Activated CD8-positive, alpha-beta memory T cell treated with anti-CD3 and anti-CD28 coated beads, Interleukin-2, amount 50 U/mL, for 1 hour (primary cell): ENCODE measurements around the gene GPD2.
"Not testable (repeated sequence)": the region's sequence is repeated elsewhere in the genome, so short reads cannot be mapped to it uniquely, and the experiment has no call there.

Source experiments
- DNase-seq: peaks from one replicate; pipeline ENCODE4 v3.0.0-alpha.2; 2020; ENCODE audit errors: extremely low read depth

The GPD2 gene

DNA sequence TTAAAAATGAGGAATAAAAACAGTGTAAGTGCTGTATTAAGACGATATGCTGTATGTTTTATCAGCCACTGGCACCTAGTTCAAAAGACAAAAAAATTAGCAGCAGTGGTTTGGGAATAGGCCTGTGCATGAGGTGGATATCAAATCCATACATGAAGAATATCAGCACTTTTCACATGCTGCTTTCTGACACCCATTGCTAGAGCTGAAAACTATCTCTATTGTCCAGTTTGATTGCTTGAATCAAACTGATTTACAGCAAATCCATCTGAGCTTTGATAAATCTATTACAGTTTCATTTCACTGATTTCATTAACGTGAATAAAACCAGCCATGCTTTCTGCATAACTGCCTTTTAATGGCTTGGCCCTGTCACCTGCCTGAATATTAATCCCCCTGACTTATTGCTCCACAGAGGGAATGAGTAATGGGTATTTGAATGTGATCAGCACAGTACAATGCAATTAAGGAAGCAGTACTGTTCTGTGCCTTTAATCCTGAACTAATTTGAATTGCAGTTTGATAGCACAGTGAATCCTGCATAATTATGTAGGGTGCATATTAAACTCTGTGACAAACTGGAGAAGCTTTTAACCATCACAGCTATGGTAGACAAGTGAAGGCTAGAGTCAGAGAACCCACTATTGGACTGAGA, 154.0 kb downstream of the GPD2 start:
- no peak for DNase-seq

DNA sequence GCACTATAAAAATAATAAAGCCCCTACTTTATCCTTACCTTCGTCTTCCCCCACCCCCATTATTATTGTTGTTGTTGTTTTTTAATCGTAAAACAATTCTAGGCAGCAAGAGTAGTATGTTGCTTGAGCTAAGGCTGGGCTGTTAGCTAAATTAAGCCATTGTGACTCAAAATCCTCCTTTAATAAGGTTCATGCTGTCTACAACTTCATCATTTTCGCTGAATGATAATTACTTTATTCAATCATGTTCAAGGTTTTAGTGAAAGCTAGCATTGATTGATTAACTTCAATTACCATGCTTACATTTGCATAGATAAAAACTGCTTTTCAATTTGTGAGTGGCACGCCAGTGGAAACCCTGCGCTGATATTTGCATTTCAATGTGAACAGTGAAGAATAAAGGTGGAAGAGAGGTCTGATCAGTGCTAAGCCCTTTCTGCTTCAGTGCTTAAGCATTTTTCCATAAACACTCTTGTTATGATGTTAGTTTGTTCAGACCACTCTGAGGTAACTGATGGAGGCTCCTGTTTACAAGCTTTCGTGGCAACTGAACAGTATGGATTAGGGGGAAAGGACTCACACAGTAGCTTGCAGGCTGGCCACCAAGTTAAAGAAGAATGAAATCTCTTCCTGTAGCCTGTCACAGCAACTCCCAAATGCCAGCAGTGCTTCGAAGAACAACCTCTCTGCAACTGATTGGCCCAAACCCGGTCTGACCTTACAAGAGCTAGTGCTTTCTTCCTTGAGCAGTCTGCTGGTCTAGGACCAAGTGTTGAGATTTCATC, 156.8 kb downstream of the GPD2 start:
- DNase-seq: no peak

DNA sequence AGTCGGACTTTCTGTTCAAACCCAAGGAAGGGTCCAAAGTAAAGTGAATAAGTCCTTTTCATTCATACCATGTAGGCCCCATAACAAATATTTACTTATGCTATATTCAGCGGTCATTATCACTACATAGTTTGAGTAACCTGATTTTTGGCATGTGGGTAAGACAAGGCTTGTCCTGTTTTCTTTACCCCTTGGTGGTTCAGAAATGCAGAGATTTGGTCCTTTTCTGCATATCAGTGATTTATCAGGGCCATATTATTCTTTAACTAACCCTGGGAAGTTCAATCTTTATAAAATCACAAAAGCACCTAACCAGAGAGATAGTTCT, 157.4 kb downstream of the GPD2 start:
- no peak for DNase-seq

DNA sequence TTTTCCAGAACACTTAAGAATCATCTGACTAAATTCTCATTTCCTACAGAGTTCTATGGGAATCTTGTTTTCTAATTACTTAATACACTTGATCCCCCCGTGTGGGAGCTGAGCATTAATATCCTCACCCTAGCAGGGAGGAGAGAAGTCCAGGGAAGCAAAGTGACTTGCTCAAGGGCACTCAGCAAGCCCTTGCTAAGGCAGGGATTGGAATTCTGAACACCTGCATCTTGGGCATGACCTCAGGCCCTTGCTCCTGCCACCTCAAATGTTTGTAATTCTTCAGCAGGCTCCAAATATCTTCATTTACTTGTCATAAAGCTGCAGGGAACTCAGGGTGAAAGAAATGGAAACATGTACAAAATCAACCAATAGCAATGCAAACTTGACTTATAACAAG, 162.4 kb downstream of the GPD2 start:
- no peak for DNase-seq

DNA sequence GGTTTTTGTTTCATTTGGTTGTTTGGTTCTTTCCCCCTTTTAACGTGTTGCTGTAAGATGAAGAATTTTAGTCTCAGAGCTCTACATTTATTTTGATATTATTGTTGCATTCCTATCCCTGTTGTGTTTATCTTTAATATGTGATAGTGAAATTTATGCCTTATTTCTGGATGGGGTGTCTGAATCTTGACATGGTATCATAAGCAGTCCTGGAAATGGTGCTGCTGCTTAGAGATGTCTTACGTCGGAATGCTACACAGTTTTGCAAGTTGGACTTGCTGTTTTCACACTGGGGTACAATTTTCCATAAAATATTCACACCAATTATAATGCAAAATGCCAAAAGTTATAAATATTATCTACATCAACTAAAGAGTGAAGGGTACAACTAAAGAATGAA, 164.0 kb downstream of the GPD2 start:
- no peak for DNase-seq

DNA sequence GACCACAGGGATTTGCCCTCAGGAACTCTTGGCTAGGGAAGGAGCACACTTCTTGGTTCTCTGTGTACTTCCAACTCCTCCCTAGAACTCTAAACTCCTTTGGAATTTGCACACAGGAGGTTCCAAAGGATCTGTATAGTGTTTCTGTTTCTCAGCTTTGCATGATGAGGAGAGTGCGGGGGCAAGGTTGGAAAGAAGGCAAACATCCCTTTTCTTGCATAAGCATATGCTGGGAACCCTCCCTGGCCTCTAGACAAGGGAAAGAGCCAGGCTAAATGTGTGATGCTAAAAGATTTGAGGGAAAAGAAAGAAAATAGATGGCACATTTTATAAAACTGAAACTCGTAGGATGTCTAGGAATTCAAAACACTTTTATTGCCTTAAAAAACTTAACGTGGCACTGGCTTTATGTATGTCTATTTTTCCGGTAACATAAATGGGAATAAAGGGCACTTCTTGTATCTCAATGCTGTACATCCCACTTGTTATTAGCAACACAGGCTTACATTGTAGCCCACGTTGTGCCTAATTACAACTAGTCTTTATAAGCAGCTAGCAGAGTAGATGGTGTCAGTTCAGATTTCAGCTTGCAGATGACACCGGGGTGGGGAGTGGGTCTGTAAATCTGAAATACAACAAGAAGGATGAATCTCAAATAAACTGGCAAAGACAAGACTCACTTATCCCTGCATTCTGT, 165.8 kb downstream of the GPD2 start:
- no peak for DNase-seq

DNA sequence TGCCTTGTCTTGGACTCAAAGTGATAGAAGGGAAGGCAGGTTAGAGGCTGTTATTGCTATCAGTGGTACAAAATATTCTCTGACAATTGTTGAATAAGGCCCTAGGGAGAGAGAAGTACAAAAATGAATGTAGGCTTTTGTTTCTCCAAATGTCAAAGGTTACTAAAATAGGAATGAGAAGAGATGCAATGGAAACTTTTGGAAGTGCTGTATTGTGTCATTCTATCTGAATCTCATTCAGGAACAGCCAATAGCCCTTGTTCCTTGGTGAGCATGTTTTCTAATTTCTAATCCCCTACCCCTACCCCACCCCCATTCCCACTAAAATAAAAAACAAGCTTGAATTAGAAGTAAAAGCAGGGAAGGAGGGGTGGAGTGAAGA, 166.4 kb downstream of the GPD2 start:
- no peak for DNase-seq

DNA sequence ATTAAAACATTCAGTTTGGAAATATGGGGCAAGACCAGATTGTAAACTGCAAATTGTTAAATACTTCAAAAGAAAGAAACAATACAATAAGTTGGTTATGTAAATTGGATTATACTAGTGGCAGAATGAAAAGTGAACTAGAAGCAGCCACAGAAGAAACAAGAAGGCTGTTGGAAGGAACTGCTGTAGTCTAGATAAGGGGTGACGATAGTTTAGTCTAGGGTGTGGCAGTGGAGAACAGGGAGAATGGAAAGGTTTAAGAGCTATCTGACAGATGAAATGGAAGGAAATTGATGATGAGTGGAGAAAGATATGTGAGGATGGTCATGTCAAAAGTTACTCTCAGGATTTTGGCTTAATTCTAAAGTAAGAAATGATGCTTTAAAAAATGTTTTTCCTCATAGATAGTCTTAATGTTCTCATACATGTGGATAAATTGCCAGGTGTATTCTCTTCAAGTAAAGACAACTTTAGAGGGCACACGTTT, 179.7 kb downstream of the GPD2 start:
- DNase-seq: no peak

DNA sequence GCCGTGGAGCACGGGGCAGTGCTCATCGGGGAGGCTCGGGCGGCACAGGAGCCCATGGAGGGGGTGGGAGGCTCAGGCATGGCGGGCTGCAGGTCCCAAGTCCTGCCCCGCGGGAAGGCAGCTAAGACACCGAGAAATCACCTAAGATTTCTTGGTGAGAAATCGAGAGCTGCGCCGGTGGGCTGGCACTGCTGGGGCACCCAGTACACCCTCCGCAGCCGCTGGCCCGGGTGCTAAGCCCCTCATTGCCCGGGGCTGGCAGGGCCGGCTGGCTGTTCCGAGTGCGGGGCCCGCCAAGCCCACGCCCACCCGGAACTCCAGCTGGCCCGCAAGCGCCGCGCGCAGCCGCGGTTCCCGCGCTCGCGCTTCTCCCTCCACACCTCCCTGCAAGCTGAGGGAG, 181.9 kb downstream of the GPD2 start:
- not testable (repeated sequence) for DNase-seq

DNA sequence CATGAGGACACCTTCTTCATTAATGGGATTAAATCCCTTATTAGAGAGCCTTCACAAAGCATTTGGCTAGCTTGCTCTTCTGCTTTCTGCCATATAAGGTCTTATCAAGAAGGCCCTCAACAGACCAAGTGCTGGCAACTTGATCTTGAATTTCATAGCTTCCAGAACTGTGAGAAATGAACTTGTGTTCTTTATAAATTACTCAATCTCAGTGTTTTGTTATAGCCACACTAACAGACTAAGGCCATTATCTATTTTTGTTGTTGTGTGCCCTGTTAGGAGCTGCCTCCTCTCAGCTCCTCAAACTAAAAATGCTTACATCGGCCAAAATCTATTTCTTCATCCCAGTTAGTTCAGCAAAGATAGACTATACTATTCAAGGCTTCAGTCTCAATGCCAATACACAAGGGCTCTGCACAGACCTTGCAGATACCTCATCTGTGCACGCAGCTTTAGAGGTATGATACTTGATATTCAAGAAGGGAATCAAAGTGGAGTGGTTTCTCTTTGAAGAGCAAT, 182.9 kb downstream of the GPD2 start:
- DNase-seq: no peak

DNA sequence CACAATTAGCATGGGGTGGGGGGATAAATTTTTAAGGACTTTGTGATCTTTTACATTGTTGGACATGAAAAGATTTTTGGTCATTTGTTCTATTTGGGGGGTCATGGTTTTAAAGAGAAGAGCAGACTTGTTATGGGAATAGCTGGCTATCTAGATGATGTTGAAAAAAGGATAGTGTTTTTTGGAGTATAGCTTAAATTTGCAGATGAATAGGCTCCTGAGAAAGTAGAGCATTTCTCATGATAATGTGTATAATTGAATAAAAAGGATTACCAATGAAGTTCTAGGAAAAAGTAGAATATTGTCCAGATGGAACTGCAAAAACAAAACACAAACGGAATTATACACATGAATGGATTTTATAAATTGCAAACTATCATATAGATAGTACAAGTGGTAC, 186.3 kb downstream of the GPD2 start:
- no peak for DNase-seq

DNA sequence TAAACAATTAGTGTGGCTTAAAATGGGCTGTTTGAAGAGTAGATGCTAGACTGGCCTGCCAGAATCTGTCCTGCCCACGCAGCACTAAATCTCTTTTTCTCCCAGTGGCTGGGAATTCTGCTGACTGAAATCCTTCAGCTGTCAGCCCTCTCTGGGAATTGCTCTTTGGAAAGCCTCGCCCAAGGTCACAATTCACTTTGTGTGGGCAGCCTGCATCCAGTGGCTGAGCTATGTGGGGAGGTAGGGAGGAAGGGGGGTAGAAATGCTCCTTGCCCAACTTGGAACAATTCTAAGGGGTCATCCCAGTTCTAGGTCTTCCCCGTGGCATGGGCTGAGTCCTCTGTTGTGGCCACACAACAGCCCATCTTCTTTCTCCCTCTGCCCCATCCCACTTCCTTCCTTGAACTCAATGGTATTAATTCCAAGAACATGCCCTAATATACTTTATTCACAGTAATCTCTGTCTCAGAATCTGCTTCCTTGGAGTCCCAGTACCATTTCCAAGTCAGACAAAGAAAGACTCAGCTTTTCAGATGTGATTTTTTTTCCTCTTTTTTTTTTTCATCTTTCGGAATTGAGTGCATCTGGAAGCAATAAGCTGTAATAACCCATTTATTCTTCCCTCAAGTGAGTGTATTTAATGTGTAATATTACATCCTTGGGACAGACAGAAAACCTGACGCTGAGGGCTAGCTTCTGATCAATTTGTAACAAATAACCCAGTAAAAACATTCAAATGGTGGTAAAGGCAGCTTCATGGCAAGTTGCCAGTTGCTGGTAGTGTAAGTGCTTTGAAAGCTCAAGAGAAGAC, 189.4 kb downstream of the GPD2 start:
- no peak for DNase-seq

DNA sequence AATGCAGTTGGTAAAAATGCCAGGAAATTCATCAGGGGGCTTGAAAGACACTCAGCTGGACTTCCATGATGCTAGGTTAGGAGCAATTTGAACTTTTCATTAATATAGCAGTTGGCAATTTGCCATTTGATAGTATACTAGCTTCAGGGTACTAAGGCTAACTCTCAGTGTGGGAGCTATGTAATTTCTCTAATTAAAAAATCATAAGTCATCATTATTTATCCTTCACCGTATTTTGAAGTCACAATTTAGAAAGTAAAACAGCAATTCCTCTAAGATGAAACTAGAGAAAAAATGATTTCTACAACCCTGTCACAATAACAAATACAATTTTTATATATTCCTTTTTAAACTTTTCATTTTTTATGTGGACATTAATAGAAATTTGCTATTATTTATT, 190.8 kb downstream of the GPD2 start:
- no peak for DNase-seq

DNA sequence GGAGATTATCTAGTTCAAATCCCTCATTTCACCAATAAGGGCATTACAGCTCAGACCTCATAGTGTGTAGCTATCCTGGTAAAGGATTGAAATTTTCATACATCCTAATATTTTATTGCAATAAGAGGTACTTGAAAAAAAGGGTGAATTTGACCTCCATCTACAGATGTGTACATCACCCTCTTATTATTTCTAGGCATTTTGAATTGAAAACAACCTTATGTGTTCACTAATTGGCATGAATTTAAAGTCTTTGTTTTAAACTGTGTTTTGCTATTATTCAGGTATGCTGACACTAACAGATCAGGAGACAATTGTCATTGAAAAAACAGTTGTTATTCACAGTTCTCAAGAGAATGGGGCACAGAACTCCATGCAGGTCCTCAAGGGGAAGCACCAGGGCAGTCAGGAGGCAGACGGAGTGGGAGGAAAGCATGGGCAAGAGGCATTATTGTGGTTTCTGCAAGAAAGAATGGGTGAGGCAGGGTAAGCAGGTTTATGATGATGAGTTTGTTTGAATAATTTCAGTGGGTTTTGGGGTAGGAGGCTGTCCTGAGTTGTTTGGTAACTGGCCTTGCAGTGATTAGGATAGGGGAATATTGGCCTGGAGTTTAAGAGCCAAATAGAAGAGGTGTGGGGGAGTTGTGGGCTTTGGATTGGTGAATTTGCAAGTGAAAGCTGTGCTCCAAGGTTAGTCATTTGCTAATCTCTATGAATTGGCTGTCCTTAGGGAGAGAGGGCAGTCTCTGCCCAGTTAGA, 194.6 kb downstream of the GPD2 start:
- no peak for DNase-seq

DNA sequence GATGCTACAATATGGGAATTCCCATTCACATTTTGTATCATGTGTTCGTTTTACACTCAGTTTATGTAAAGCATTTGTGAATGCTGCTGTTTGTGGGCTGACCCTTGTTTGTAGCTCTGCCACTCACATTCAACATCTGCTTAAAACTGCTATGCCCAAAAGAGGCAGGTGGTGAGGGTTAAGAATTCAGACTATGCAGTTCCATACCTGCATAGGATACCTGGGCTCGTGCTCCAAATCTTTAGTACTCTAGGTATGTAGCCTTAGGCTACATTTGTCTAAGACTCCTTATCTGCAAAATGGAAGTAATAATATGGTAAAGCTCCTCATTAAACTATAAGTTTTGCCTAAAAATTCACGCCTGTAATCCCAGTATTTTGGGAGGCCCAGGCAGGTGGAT, 199.5 kb downstream of the GPD2 start:
- no peak for DNase-seq
